Caco-2 (cell line): ENCODE measurements around the gene DOK1. TPM values are rescaled to one million over a fixed set of nuclear protein-coding genes. Genes with fewer than 3 reads are reported as not detected.

Source experiments
- BruUV-seq: library from RNA; stranded (reverse); fragments of 400-500 nt; replicated peaks from 2 replicates; lab custom pipeline; 2021; lab: Mats Ljungman, UMichigan
- CTCF ChIA-PET: fragments of 300-600 bp; sonication (Branson Sonifier 250); formaldehyde crosslinking; loops from one replicate; lab custom pipeline; 2022; ENCODE audit warnings: antibody characterized with exemption; lab: Charles Lee
- POLR2A ChIA-PET: fragments of 300-600 bp; sonication (Branson Sonifier 250); formaldehyde crosslinking; loops from one replicate; lab custom pipeline; 2022; ENCODE audit warnings: antibody characterized with exemption; lab: Charles Lee
- DNase-seq, 2 experiments: peaks; one replicate each; pipeline versions ENCODE4 v3.0.0 to v3.0.0-alpha.2; 2020 to 2022
- H3K27me3 ChIP-seq: replicated peaks from 2 replicates; pipeline ENCODE4 v1.6.0; 2011; ENCODE audit warnings: low read length; ENCODE audit not compliant: control insufficient read depth, insufficient read depth
- H3K36me3 ChIP-seq: 2 replicates; pipeline ENCODE4 v1.5.1; 2011; ENCODE audit warnings: low read length; ENCODE audit not compliant: control insufficient read depth, insufficient read depth
- H3K4me1 ChIP-seq: fragments of 250-450 bp; sonication (Bioruptor Pico); 2 replicates; pipeline ENCODE4 v1.5.1; 2020; ENCODE audit warnings: mild to moderate bottlenecking
- H3K4me3 ChIP-seq: 2 replicates; pipeline ENCODE4 v1.5.1; 2011; ENCODE audit warnings: low read depth, mild to moderate bottlenecking, control low read depth, low read length
- H3K9me3 ChIP-seq: fragments of 250-450 bp; sonication (Bioruptor Pico); 2 replicates; pipeline ENCODE4 v1.5.1; 2020; ENCODE audit warnings: mild to moderate bottlenecking, moderate library complexity
- H3K27ac Mint-ChIP-seq: one replicate; pipeline ENCODE4 v1.8.0; 2022; ENCODE audit warnings: mixed read lengths; ENCODE audit not compliant: unreplicated experiment
- H3K27me3 Mint-ChIP-seq: one replicate; pipeline ENCODE4 v1.8.0; 2022; ENCODE audit warnings: mixed read lengths; ENCODE audit not compliant: insufficient read depth, unreplicated experiment
- H3K36me3 Mint-ChIP-seq: one replicate; pipeline ENCODE4 v1.8.0; 2022; ENCODE audit warnings: mild to moderate bottlenecking, mixed read lengths; ENCODE audit not compliant: insufficient read depth, unreplicated experiment
- H3K4me1 Mint-ChIP-seq: one replicate; pipeline ENCODE4 v1.8.0; 2022; ENCODE audit warnings: low read depth, mixed read lengths; ENCODE audit not compliant: unreplicated experiment
- H3K4me3 Mint-ChIP-seq: one replicate; pipeline ENCODE4 v1.8.0; 2022; ENCODE audit warnings: mild to moderate bottlenecking, moderate library complexity, mixed read lengths; ENCODE audit not compliant: unreplicated experiment
- H3K9me3 Mint-ChIP-seq: one replicate; pipeline ENCODE4 v1.8.0; 2022; ENCODE audit warnings: mixed read lengths; ENCODE audit not compliant: unreplicated experiment
- CTCF ChIP-seq, 2 experiments: fragments of 200-600 bp in 1 of 2; IDR thresholded peaks; 1 replicate in 1 of 2; 2 replicates in 1 of 2; pipeline versions ENCODE4 v1.5.1 to v1.8.0; 2011 to 2022; ENCODE audit warnings: antibody characterized with exemption in 1 of 2, control low read depth in 1 of 2, inconsistent platforms in 1 of 2, low read depth in 1 of 2, low read length in 1 of 2, mild to moderate bottlenecking in 1 of 2, moderate library complexity in 1 of 2; ENCODE audit not compliant: insufficient read depth in 1 of 2, severe bottlenecking in 1 of 2, unreplicated experiment in 1 of 2
- intact Hi-C: fragments of 100-400 bp; cut with micrococcal nuclease; formaldehyde crosslinking; loops from one replicate; pipeline ENCODE4 v1.10.0; 2022; ENCODE audit not compliant: unreplicated experiment
- total RNA-seq: library from RNA; stranded (reverse); gene quantifications from 2 replicates; pipeline ENCODE4 v1.2.3, GENCODE V29; 2022

DOK1 gene
- total RNA-seq, 1 experiment from 2014 or later, result 5.1 TPM

DNA sequence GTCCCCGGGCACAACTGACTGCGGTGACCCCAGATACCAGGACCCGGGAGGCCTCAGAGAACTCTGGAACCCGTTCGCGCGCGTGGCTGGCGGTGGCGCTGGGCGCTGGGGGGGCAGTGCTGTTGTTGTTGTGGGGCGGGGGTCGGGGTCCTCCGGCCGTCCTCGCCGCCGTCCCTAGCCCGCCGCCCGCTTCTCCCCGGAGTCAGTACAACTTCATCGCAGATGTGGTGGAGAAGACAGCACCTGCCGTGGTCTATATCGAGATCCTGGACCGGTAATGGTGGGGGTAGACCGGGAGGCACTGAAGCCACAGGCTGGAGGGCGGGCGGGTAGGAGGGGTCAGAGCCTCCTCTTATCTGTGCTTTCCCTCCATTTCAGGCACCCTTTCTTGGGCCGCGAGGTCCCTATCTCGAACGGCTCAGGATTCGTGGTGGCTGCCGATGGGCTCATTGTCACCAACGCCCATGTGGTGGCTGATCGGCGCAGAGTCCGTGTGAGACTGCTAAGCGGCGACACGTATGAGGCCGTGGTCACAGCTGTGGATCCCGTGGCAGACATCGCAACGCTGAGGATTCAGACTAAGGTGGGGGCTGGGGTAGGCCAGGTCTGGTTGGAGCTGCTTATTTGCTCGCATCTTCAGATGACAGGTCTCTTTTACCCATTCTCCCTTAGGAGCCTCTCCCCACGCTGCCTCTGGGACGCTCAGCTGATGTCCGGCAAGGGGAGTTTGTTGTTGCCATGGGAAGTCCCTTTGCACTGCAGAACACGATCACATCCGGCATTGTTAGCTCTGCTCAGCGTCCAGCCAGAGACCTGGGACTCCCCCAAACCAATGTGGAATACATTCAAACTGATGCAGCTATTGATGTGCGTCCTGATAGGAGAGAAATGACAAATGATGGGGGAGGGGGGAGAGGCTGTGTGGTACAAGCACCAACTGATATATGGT is 24.0 kb upstream of the DOK1 start:
- no peak for TF ChIP-seq CTCF (IDR thresholded peaks at IDR 0.05; ENCODE audit: insufficient read depth in 1 of 2, low read depth in 1 of 2, low read length in 1 of 2, severe bottlenecking in 1 of 2, unreplicated experiment in 1 of 2)
- Histone ChIP-seq H3K9me3 (no peaks in the 10 kb centered on the region), H3K36me3 (peaks cover 9% of the 10 kb centered on the region), H3K27me3 (no peaks in the 10 kb centered on the region), H3K4me1 (peaks cover 6% of the 10 kb centered on the region), H3K4me3 (peak overlapping the region; percentile 78)
- POLR2A ChIA-PET, result interaction anchor here (0.5 to 2.0 kb wide), 9 partner anchors 8 to 331 kb away, joined by 3 to 7 read pairs (median 4); partner anchors contain the start of genes CCDC142, PCGF1, TTC31 and WBP1
- Mint-ChIP-seq H3K36me3 (peaks cover 46% of the 10 kb centered on the region), H3K4me3 (peak overlapping the region; percentile 99), H3K9me3 (no peaks in the 10 kb centered on the region), H3K27ac (peak overlapping the region; percentile 99), H3K4me1 (peaks cover 18% of the 10 kb centered on the region), H3K27me3 (no peaks in the 10 kb centered on the region)
- DNase-seq, result peak; percentile 58 to 67
- BruUV-seq, result TSS peak; percentile 30
- CTCF ChIA-PET, result interaction anchor here (0.6 to 1.7 kb wide), 4 partner anchors 16 to 69 kb away, joined by 3 to 7 read pairs (median 4); partner anchors contain the start of genes CCDC142, TLX2 and TTC31
- intact Hi-C loops, result no loop called here

DNA sequence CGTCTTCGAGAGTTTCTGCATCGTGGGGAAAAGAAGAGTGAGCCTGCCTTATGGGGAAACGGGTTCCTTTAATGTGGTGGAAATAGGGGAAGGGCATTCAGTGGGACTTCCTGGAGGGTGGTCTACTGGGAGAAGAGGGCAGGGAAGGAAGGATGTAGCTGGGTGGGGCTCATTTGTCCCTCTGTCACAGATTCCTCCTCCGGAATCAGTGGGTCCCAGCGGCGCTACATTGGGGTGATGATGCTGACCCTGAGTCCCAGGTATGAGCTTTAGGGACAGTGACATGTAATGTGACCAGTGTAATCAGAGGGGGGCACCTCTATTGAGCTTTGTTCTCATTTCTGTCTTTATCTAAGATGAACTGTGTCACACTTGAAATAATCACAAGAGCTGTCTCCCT is 22.9 kb upstream of the DOK1 start:
- no peak for TF ChIP-seq CTCF (IDR thresholded peaks at IDR 0.05; ENCODE audit: insufficient read depth in 1 of 2, low read depth in 1 of 2, low read length in 1 of 2, severe bottlenecking in 1 of 2, unreplicated experiment in 1 of 2)
- Histone ChIP-seq H3K27me3 (no peaks in the 10 kb centered on the region), H3K4me3 (no peak overlapping the region), H3K9me3 (no peaks in the 10 kb centered on the region), H3K36me3 (peaks cover 5% of the 10 kb centered on the region), H3K4me1 (peaks cover 6% of the 10 kb centered on the region)
- ChIA-PET POLR2A (no interaction called here), CTCF (interaction anchor here (0.5 to 1.4 kb wide), 9 partner anchors 19 to 196 kb away, joined by 3 to 8 read pairs (median 5); partner anchors contain the start of genes CCDC142, MOGS, MRPL53 and TTC31)
- Mint-ChIP-seq H3K27me3 (no peaks in the 10 kb centered on the region), H3K4me1 (peaks cover 18% of the 10 kb centered on the region), H3K36me3 (peaks cover 39% of the 10 kb centered on the region), H3K27ac (no peak overlapping the region), H3K4me3 (peak overlapping the region; percentile 99), H3K9me3 (no peaks in the 10 kb centered on the region)
- intact Hi-C loops, result no loop called here
- DNase-seq, result no peak
- no TSS peak for BruUV-seq

GRCh38 chr2:74532222-74532621 is 22.3 kb upstream of the DOK1 start:
- peaks cover 1% of the 10 kb centered on the region for H3K36me3 ChIP-seq
- ChIA-PET CTCF (interaction anchor here (0.5 to 1.4 kb wide), 9 partner anchors 20 to 197 kb away, joined by 3 to 8 read pairs (median 5); partner anchors contain the start of genes CCDC142, MOGS, MRPL53 and TTC31), POLR2A (no interaction called here)
- no peaks in the 10 kb centered on the region for H3K27me3 ChIP-seq
- no peak overlapping the region for H3K27ac Mint-ChIP-seq
- H3K4me1 ChIP-seq, result peaks cover 6% of the 10 kb centered on the region
- TF ChIP-seq CTCF (IDR thresholded peaks at IDR 0.05; ENCODE audit: insufficient read depth in 1 of 2, low read depth in 1 of 2, low read length in 1 of 2, severe bottlenecking in 1 of 2, unreplicated experiment in 1 of 2), result peak; percentile 8 to 16
- no peaks in the 10 kb centered on the region for H3K9me3 ChIP-seq
- H3K4me3 ChIP-seq, result no peak overlapping the region
- H3K27me3 Mint-ChIP-seq, result no peaks in the 10 kb centered on the region
- peaks cover 18% of the 10 kb centered on the region for H3K4me1 Mint-ChIP-seq
- H3K36me3 Mint-ChIP-seq, result peaks cover 34% of the 10 kb centered on the region
- DNase-seq, result peak in 1 of 2 experiments; percentile 33
- intact Hi-C loops, result no loop called here
- no TSS peak for BruUV-seq
- H3K4me3 Mint-ChIP-seq, result peak overlapping the region; percentile 99
- H3K9me3 Mint-ChIP-seq, result no peaks in the 10 kb centered on the region
